Kidney (tissue), 14 donors: ENCODE measurements around the gene PPME1. TPM values are rescaled to one million over a fixed set of nuclear protein-coding genes. Genes with fewer than 3 reads are reported as not detected.

Experiments
- DNase-seq, 5 donors: peaks; one replicate each; pipeline ENCODE4 v3.0.0-alpha.2; 2013 to 2020
- FAIRE-seq: peaks from 2 replicates; lab custom pipeline; 2012; peaks lifted over from hg19 to GRCh38; lab: Jason Lieb, UNC
- H3K27ac ChIP-seq, 2 donors: one replicate each; pipeline ENCODE4 v1.7.0; 2013; ENCODE audit warnings: low read depth in 2 of 2, low read length in 2 of 2, inconsistent platforms in 1 of 2
- H3K27me3 ChIP-seq: one replicate; pipeline ENCODE4 v1.7.1; 2013; ENCODE audit warnings: low read length, inconsistent platforms; ENCODE audit not compliant: control insufficient read depth, insufficient read depth
- H3K36me3 ChIP-seq, 3 donors: one replicate each; pipeline versions ENCODE4 v1.7.0 to v1.7.1; 2013; ENCODE audit warnings: low read length in 3 of 3, control low read depth in 1 of 3, inconsistent platforms in 1 of 3; ENCODE audit not compliant: insufficient read depth in 3 of 3, control insufficient read depth in 2 of 3
- H3K4me1 ChIP-seq, 3 donors: one replicate each; pipeline versions ENCODE4 v1.7.0 to v1.7.1; 2013; ENCODE audit warnings: low read length in 3 of 3, inconsistent platforms in 1 of 3, low read depth in 1 of 3; ENCODE audit not compliant: control insufficient read depth in 2 of 3, insufficient read depth in 2 of 3
- H3K4me3 ChIP-seq, 3 donors: one replicate each; pipeline versions ENCODE4 v1.7.0 to v1.8.1; 2013; ENCODE audit warnings: low read length in 3 of 3, control low read depth in 1 of 3, inconsistent platforms in 1 of 3
- H3K9ac ChIP-seq, 3 donors: one replicate each; pipeline versions ENCODE4 v1.7.0 to v1.7.1; 2013; ENCODE audit warnings: low read length in 3 of 3, control low read depth in 1 of 3, inconsistent platforms in 1 of 3
- H3K9me3 ChIP-seq, 3 donors: one replicate each; pipeline versions ENCODE4 v1.7.0 to v1.7.1; 2013; ENCODE audit warnings: low read length in 3 of 3, control low read depth in 1 of 3, inconsistent platforms in 1 of 3; ENCODE audit not compliant: control insufficient read depth in 2 of 3, insufficient read depth in 1 of 3
- intact Hi-C: fragments of 100-400 bp; cut with DNase I; formaldehyde crosslinking; loops from one replicate; pipeline ENCODE4 v1.11.1; 2022
- polyA plus RNA-seq: library from polyadenylated mRNA; stranded (reverse); fragments of 350-450 nt; fragmentation: Illumina TruSeq; extraction: RNeasy Lipid Tissue Mini Kit (QIAGEN cat#74804); gene quantifications from one replicate; pipeline ENCODE4 v1.2.3, GENCODE V29; 2014; ENCODE audit warnings: low read depth, low replicate concordance; ENCODE audit not compliant: insufficient read depth
- total RNA-seq: library from RNA; stranded (reverse); fragmentation: NEBNext Ultra II Directional; extraction: Animal tissue kit (Norgen Biotek cat#: 25700); gene quantifications from one replicate; pipeline ENCODE4 v1.2.1, GENCODE V29; 2021
- TF ChIP-seq, protein P1 (sequence below): IDR thresholded peaks from 3 replicates; pipeline ENCODE4 v1.5.1; 2012; ENCODE audit warnings: mild to moderate bottlenecking, moderate library complexity, borderline replicate concordance; ENCODE audit not compliant: insufficient read depth; ENCODE audit errors: extremely low read depth
- donor health status: control.
- donor health status: control.
- donor health status: control.
- donor health status: control.
- donor health status: control.
- donor health status: DM: yes; HTN: yes; CAD: no.
- donor health status: Normal renal cell carcinoma (clear cell type).

The PPME1 gene
- total and polyA plus RNA-seq, 2 donors from 2014 or later: 34.1 to 40.8 TPM

DNA sequence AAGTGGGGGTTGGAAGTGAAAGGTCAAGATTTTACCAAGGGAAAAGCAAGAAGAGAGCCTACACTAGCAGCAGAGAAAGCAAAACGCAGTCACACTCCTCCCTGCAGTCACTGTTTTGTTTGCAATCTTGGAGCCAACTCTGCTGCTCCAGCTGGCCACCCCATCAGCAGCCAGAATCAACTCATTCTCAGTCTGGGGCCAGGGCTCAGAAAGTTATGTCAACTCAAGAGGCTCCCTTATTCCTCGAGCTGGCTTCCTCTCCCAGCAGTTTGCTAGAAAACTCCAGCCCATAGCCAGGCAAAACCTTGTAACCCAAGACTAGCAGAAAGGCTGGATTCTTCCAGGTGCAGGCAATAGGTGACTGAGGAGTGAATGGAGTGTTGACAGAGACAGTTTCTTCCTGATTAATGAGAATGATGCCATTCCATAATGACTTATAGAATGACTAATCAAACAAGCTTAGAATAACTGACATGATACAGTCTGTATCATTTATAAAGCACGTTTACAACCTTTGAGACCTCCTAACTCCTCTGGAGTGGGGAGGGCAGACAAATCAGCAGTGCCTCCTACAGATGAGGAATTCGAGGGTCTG lies 87.0 kb downstream of the PPME1 start:
- Histone ChIP-seq H3K27me3 (no peaks in the 10 kb centered on the region), H3K4me3 (no peak overlapping the region), H3K9ac (no peak overlapping the region), H3K36me3 (peaks cover 0 to 12% (median 0%) of the 10 kb centered on the region in 3 donors), H3K4me1 (no peaks in the 10 kb centered on the region), H3K9me3 (no peaks in the 10 kb centered on the region), H3K27ac (no peak overlapping the region)
- TF ChIP-seq, protein P1, sequence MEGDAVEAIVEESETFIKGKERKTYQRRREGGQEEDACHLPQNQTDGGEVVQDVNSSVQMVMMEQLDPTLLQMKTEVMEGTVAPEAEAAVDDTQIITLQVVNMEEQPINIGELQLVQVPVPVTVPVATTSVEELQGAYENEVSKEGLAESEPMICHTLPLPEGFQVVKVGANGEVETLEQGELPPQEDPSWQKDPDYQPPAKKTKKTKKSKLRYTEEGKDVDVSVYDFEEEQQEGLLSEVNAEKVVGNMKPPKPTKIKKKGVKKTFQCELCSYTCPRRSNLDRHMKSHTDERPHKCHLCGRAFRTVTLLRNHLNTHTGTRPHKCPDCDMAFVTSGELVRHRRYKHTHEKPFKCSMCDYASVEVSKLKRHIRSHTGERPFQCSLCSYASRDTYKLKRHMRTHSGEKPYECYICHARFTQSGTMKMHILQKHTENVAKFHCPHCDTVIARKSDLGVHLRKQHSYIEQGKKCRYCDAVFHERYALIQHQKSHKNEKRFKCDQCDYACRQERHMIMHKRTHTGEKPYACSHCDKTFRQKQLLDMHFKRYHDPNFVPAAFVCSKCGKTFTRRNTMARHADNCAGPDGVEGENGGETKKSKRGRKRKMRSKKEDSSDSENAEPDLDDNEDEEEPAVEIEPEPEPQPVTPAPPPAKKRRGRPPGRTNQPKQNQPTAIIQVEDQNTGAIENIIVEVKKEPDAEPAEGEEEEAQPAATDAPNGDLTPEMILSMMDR: no peak
- no peak for FAIRE-seq
- intact Hi-C loops: no loop called here
- DNase-seq: peak in 2 of 5 donors; percentile 30 to 86

DNA sequence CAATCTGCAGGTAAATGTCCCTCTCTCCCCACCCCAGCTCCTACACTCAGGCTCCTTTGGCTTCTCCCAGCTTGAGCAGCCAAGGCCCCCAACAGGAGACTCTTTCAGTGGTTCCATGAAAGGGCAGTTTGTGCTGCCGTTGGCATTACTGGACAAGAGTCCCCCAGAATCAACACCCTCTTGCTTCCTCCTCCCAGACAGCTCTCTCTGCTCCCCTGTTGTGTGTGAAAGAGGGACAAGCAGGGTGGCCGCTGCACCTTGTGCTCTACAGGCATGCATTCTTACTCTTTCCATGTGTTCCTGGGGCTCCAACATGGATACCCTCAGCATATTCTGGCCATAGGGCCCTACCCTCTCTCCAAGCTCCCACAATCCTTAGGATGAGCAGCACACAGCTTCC lies 91.6 kb downstream of the PPME1 start:
- no peak for DNase-seq
- TF ChIP-seq, protein P1: no peak
- H3K4me1 ChIP-seq: peaks cover 0 to 4% (median 2%) of the 10 kb centered on the region in 3 donors
- H3K27ac ChIP-seq: no peak overlapping the region
- H3K4me3 ChIP-seq: no peak overlapping the region
- H3K27me3 ChIP-seq: no peaks in the 10 kb centered on the region
- H3K9ac ChIP-seq: no peak overlapping the region
- H3K36me3 ChIP-seq: no peaks in the 10 kb centered on the region
- intact Hi-C loops: loop anchor here (10.0 kb wide), 1 partner anchor 62 kb away; no protein-coding TSS in a partner anchor
- FAIRE-seq: no peak
- H3K9me3 ChIP-seq: no peaks in the 10 kb centered on the region

DNA sequence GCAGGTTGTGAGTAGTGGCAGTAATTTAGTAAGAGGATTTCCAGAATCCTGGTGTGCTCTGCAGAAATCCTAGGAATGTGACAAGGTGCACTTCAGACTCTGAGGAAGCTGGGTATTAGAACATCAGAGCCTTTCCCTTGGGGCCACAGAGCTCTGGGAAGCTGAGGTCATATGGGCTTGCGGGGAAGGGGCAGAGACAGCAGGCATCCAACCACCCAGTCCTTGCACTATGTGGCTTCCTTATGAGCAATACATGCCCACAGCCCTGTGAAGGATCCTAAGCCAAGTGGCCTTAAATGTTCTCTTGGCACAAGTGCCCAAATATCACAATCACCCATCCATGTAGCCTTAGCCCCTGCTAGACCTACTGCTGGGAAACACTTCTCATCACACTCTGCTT lies 94.2 kb downstream of the PPME1 start:
- intact Hi-C loops: loop anchor here (10.0 kb wide), 1 partner anchor 60 kb away; no protein-coding TSS in a partner anchor
- no peak overlapping the region for H3K4me3 ChIP-seq
- FAIRE-seq: no peak
- TF ChIP-seq, protein P1: no peak
- H3K36me3 ChIP-seq: no peaks in the 10 kb centered on the region
- H3K9me3 ChIP-seq: no peaks in the 10 kb centered on the region
- no peaks in the 10 kb centered on the region for H3K27me3 ChIP-seq
- no peak for DNase-seq
- no peak overlapping the region for H3K9ac ChIP-seq
- peaks cover 0 to 4% (median 2%) of the 10 kb centered on the region in 3 donors for H3K4me1 ChIP-seq
- no peak overlapping the region for H3K27ac ChIP-seq
